ENCODE data around the gene SEMG2. TPM values are rescaled to one million over a fixed set of nuclear protein-coding genes. Genes with fewer than 3 reads are reported as not detected.

Gene SEMG2
- total RNA-seq, 1 donor from 2014 or later = not detected

GRCh38 chr20:45179166-45179565, 42.0 kb upstream of the SEMG2 start:
- Mint-ChIP-seq H3K9me3 (no peaks in the 10 kb centered on the region), H3K27ac (no peak overlapping the region), H3K27me3 (peaks cover 14% of the 10 kb centered on the region), H3K36me3 (ENCODE audit: low read depth) (no peaks in the 10 kb centered on the region), H3K4me3 (no peak overlapping the region), H3K4me1 (no peaks in the 10 kb centered on the region)
- intact Hi-C loops (cut with micrococcal nuclease) = no loop called here
- POLR2A ChIA-PET = no interaction called here
- no peak for ATAC-seq (ENCODE audit: low read depth)
- CTCF ChIA-PET = no interaction called here
- TF ChIP-seq, protein P1, sequence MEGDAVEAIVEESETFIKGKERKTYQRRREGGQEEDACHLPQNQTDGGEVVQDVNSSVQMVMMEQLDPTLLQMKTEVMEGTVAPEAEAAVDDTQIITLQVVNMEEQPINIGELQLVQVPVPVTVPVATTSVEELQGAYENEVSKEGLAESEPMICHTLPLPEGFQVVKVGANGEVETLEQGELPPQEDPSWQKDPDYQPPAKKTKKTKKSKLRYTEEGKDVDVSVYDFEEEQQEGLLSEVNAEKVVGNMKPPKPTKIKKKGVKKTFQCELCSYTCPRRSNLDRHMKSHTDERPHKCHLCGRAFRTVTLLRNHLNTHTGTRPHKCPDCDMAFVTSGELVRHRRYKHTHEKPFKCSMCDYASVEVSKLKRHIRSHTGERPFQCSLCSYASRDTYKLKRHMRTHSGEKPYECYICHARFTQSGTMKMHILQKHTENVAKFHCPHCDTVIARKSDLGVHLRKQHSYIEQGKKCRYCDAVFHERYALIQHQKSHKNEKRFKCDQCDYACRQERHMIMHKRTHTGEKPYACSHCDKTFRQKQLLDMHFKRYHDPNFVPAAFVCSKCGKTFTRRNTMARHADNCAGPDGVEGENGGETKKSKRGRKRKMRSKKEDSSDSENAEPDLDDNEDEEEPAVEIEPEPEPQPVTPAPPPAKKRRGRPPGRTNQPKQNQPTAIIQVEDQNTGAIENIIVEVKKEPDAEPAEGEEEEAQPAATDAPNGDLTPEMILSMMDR (IDR thresholded peaks at IDR 0.05) = no peak
- DNase-seq = no peak

DNA sequence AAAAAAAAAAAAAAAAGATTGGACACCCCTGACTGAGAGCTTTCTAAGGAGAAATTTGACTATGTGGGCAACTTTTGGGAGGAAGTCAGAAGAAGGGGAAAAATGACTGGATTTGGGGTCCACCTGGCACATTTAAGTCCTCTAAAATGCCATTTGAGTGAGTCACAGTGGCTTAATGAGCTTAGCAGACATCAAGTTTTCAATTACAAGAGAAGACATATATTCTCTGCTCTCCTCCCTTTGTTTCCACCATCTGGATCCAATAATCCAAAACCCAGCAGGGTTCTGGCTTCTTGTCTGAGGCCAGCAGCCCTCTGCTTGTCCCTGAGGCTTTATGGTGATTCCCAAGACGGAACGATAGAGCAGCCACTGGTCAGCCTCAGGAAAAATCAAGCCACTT, 39.5 kb upstream of the SEMG2 start:
- ChIA-PET POLR2A (no interaction called here), CTCF (no interaction called here)
- peaks cover 10% of the 10 kb centered on the region for H3K27me3 Mint-ChIP-seq
- TF ChIP-seq, protein P1 (IDR thresholded peaks at IDR 0.05) = no peak
- no peak overlapping the region for H3K27ac Mint-ChIP-seq
- no peak for DNase-seq
- H3K36me3 Mint-ChIP-seq (ENCODE audit: low read depth) = no peaks in the 10 kb centered on the region
- ATAC-seq (ENCODE audit: low read depth) = no peak
- no peak overlapping the region for H3K4me3 Mint-ChIP-seq
- H3K4me1 Mint-ChIP-seq = no peaks in the 10 kb centered on the region
- intact Hi-C loops (cut with micrococcal nuclease) = no loop called here
- H3K9me3 Mint-ChIP-seq = no peaks in the 10 kb centered on the region

GRCh38 chr20:45183084-45183483, 38.1 kb upstream of the SEMG2 start:
- no peak overlapping the region for H3K27ac Mint-ChIP-seq
- no peaks in the 10 kb centered on the region for H3K4me1 Mint-ChIP-seq
- DNase-seq = no peak
- CTCF ChIA-PET = no interaction called here
- POLR2A ChIA-PET = no interaction called here
- no peak for ATAC-seq (ENCODE audit: low read depth)
- peaks cover 5% of the 10 kb centered on the region for H3K27me3 Mint-ChIP-seq
- no peak overlapping the region for H3K4me3 Mint-ChIP-seq
- intact Hi-C loops (cut with micrococcal nuclease) = no loop called here
- no peaks in the 10 kb centered on the region for H3K36me3 Mint-ChIP-seq (ENCODE audit: low read depth)
- H3K9me3 Mint-ChIP-seq = no peaks in the 10 kb centered on the region
- TF ChIP-seq, protein P1 (IDR thresholded peaks at IDR 0.05) = no peak

- intact Hi-C loops (cut with micrococcal nuclease) = no loop called here
- DNase-seq (no peak), ATAC-seq (ENCODE audit: low read depth) (no peak)
- TF ChIP-seq, protein P1 (IDR thresholded peaks at IDR 0.05) = no peak
- Mint-ChIP-seq H3K27ac (no peak overlapping the region), H3K4me1 (no peaks in the 10 kb centered on the region), H3K27me3 (peaks cover 6% of the 10 kb centered on the region), H3K9me3 (no peaks in the 10 kb centered on the region), H3K36me3 (ENCODE audit: low read depth) (no peaks in the 10 kb centered on the region), H3K4me3 (no peak overlapping the region)
- CTCF ChIA-PET = no interaction called here
- POLR2A ChIA-PET = no interaction called here
Measured at GRCh38 chr20:45187693-45188092, 33.5 kb upstream of the SEMG2 start.

GRCh38 chr20:45189067-45189609, 32.0 kb upstream of the SEMG2 start:
- DNase-seq (no peak), ATAC-seq (ENCODE audit: low read depth) (no peak)
- intact Hi-C loops (cut with micrococcal nuclease) = no loop called here
- H3K27ac Mint-ChIP-seq = no peak overlapping the region
- TF ChIP-seq, protein P1 (IDR thresholded peaks at IDR 0.05) = no peak
- no peak overlapping the region for H3K4me3 Mint-ChIP-seq
- H3K4me1 Mint-ChIP-seq = no peaks in the 10 kb centered on the region
- H3K27me3 Mint-ChIP-seq = peaks cover 8% of the 10 kb centered on the region
- no peaks in the 10 kb centered on the region for H3K36me3 Mint-ChIP-seq (ENCODE audit: low read depth)
- CTCF ChIA-PET = no interaction called here
- no peaks in the 10 kb centered on the region for H3K9me3 Mint-ChIP-seq
- POLR2A ChIA-PET = no interaction called here
